Activated CD4-positive, alpha-beta T cell treated with anti-CD3 and anti-CD28 coated beads, Interleukin-2, amount 50 U/mL, for 48 hours (primary cell): Measurements from ENCODE around the gene PLEKHM1.

Experiments
- DNase-seq, 2 experiments: peaks; one replicate each; pipeline ENCODE4 v3.0.0-alpha.2; 2020

PLEKHM1 gene

GRCh38 chr17:45395569-45396415 is 94.7 kb downstream of the PLEKHM1 start:
- no peak for DNase-seq

GRCh38 chr17:45394913-45395568 is 95.5 kb downstream of the PLEKHM1 start:
- peak; percentile 46 to 54 for DNase-seq

- DNase-seq, result no peak
Observed at GRCh38 chr17:45394564-45394912, 96.0 kb downstream of the PLEKHM1 start.

- DNase-seq, result no peak
Observed at GRCh38 chr17:45394091-45394490, 96.4 kb downstream of the PLEKHM1 start.

- DNase-seq, result no peak
Observed at GRCh38 chr17:45393411-45393810, 97.1 kb downstream of the PLEKHM1 start.

- DNase-seq, result no peak
Observed at GRCh38 chr17:45391918-45392317, 98.6 kb downstream of the PLEKHM1 start.

GRCh38 chr17:45391291-45391690 is 99.2 kb downstream of the PLEKHM1 start:
- DNase-seq, result no peak

- no peak for DNase-seq
Observed at GRCh38 chr17:45389354-45389753, 101.2 kb downstream of the PLEKHM1 start.

GRCh38 chr17:45388604-45389325 is 101.8 kb downstream of the PLEKHM1 start:
- DNase-seq, result no peak

GRCh38 chr17:45387739-45388138 is 102.8 kb downstream of the PLEKHM1 start:
- DNase-seq, result no peak

GRCh38 chr17:45386178-45386577 is 104.3 kb downstream of the PLEKHM1 start:
- no peak for DNase-seq
